ENCODE results near the gene YAE1.

DNA sequence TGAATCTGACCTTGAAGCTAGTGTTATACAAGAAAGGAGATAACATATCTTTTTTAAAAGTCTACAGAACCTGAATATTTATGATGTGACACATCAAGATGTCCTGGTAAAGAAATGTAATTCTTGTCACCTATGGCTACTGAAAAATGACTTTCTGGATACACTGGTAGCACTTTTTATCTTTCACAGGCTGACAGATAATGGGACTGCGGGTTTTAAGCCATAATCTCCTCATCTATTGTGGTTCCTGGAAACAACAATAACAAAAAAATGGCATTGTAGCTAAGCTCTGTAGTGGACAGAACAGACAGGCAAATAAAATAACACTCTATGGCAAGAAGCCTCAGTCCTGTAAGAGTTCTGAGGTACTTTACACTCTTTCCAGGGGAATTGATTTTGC is 31.6 kb upstream of the YAE1 start:
- no peak for TF ChIP-seq RARB (CRISPR knock-in tag; IDR thresholded peaks at IDR 0.05)
- no peak for TF ChIP-seq ESRRG (CRISPR knock-in tag; IDR thresholded peaks at IDR 0.05)
- TF ChIP-seq, protein P1, sequence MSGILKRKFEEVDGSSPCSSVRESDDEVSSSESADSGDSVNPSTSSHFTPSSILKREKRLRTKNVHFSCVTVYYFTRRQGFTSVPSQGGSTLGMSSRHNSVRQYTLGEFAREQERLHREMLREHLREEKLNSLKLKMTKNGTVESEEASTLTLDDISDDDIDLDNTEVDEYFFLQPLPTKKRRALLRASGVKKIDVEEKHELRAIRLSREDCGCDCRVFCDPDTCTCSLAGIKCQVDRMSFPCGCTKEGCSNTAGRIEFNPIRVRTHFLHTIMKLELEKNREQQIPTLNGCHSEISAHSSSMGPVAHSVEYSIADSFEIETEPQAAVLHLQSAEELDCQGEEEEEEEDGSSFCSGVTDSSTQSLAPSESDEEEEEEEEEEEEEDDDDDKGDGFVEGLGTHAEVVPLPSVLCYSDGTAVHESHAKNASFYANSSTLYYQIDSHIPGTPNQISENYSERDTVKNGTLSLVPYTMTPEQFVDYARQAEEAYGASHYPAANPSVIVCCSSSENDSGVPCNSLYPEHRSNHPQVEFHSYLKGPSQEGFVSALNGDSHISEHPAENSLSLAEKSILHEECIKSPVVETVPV (CRISPR knock-in tag; IDR thresholded peaks at IDR 0.05) = no peak
- TF ChIP-seq ARNTL (CRISPR knock-in tag; IDR thresholded peaks at IDR 0.05; ENCODE audit: borderline replicate concordance, low read depth) = no peak
- no peak for TF ChIP-seq ZFP3 (CRISPR knock-in tag; IDR thresholded peaks at IDR 0.05)
- TF ChIP-seq TCF4 (CRISPR knock-in tag; IDR thresholded peaks at IDR 0.05; ENCODE audit: borderline replicate concordance) = no peak
- TF ChIP-seq, protein P2, sequence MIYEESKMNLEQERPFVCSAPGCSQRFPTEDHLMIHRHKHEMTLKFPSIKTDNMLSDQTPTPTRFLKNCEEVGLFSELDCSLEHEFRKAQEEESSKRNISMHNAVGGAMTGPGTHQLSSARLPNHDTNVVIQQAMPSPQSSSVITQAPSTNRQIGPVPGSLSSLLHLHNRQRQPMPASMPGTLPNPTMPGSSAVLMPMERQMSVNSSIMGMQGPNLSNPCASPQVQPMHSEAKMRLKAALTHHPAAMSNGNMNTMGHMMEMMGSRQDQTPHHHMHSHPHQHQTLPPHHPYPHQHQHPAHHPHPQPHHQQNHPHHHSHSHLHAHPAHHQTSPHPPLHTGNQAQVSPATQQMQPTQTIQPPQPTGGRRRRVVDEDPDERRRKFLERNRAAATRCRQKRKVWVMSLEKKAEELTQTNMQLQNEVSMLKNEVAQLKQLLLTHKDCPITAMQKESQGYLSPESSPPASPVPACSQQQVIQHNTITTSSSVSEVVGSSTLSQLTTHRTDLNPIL (CRISPR knock-in tag; IDR thresholded peaks at IDR 0.05; ENCODE audit: low read depth) = no peak
- no peak for TF ChIP-seq ISL1 (CRISPR knock-in tag; IDR thresholded peaks at IDR 0.05)
- no peak for TF ChIP-seq BACH2 (CRISPR knock-in tag; IDR thresholded peaks at IDR 0.05; ENCODE audit: borderline replicate concordance)
- TF ChIP-seq, protein P3, sequence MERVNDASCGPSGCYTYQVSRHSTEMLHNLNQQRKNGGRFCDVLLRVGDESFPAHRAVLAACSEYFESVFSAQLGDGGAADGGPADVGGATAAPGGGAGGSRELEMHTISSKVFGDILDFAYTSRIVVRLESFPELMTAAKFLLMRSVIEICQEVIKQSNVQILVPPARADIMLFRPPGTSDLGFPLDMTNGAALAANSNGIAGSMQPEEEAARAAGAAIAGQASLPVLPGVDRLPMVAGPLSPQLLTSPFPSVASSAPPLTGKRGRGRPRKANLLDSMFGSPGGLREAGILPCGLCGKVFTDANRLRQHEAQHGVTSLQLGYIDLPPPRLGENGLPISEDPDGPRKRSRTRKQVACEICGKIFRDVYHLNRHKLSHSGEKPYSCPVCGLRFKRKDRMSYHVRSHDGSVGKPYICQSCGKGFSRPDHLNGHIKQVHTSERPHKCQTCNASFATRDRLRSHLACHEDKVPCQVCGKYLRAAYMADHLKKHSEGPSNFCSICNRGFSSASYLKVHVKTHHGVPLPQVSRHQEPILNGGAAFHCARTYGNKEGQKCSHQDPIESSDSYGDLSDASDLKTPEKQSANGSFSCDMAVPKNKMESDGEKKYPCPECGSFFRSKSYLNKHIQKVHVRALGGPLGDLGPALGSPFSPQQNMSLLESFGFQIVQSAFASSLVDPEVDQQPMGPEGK (CRISPR knock-in tag; IDR thresholded peaks at IDR 0.05; ENCODE audit: borderline replicate concordance) = no peak
- no peak for TF ChIP-seq ZC3H10 (CRISPR knock-in tag; IDR thresholded peaks at IDR 0.05)
- TF ChIP-seq CSDC2 (CRISPR knock-in tag; IDR thresholded peaks at IDR 0.05) = no peak

Data from SK-N-SH treated with all-trans-retinoic acid at 6 μM for 48 hours (cell line).